HG02943 (cell line): ENCODE data around the gene ANK2.
A peak's percentile ranks its signal among the peaks of the same experiment; 100 is the strongest.
"Not testable (repeated sequence)": the region's sequence is repeated elsewhere in the genome, so short reads cannot be mapped to it uniquely, and the experiment has no call there.

Experiments
- ATAC-seq: cut with Tn5 transposase; IDR thresholded peaks from one replicate; pipeline ENCODE4 v1.9.1; 2021; ENCODE audit warnings: mild to moderate bottlenecking, low read depth, moderate library complexity; ENCODE audit not compliant: unreplicated experiment

The ANK2 gene

DNA sequence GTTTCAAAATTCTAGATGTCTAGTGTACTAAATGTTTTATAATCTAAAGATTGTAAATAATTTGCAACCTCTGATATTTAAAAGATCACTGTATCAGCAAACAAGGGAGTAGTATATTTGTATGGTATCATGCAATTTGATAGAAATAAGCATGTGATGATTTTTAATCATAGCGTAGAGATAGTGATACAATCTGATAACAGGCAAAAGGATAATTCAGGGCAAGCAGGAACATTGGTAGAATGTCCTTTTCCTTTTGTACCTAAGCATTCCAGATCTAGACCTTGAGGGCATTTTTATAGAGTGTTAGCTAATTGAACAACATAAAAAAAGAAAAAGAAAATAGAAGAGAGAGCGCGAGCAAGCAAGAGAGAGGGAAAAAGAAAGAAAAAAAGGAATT is 1.4 kb downstream of the ANK2 start:
- ATAC-seq = no peak

DNA sequence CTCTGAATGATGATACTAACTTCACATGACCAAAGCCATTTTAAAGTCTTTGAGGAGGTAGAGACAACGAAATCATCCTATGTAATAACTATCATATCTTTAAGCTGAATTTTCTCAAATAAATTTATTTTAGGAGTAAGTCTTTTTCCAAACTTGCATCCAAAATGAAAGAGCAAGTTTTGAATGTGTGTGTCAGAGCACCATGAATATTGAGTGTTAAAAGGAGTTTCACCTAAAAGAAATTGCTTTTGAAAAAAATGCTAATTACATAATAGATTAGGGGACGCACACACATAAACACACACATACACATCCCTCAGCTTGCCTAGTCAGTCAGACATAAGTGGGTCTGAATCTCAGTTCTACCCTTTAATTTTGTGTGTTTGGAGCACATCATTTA is 1.9 kb downstream of the ANK2 start:
- no peak for ATAC-seq

DNA sequence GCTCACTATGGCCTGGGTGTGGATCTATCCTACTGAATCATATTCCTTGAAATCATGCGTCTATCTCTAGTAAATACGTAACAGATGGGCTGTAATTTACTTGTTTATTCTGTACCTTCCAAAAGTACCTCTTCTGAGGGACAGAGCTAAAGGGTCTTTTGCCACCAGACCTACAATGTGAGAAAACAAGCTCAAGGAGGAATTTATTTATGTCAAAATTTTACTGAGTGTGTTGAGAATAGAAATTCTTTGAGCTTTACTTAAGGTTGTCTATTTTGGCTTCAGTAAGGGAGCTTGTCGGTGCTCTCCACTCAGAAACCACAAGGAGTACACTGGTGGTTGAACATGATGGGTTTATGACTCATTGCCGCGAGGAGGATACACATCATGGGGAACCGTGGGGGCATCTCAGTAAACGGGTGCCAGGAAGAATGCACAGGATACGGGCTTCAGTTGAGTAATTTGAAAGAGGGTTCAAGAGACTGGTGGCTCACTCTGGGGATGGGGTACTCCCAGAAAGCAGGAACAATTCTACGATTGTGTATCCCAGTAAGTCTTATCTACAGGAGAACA is 3.0 kb downstream of the ANK2 start:
- ATAC-seq = no peak

DNA sequence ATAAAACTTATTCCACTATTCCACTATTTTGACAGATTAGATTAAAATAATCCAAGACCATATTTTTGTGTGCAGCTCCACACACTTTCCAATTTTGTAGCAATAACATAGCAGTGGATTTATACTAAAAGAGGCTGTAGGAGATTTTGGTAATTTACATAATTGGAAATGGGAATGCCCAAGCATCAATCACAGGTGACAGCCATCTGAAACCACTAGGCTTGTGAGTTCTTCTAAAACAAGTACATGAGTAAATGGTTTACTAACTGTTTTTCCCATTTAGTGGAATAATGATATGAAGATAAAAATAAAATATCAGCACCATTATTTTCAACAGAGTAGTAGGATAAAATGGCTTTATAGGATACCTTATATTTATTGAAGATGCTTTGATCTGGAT is 4.4 kb downstream of the ANK2 start:
- no peak for ATAC-seq

- no peak for ATAC-seq
Observed at GRCh38 chr4:113056318-113056717, 6.9 kb downstream of the ANK2 start.

DNA sequence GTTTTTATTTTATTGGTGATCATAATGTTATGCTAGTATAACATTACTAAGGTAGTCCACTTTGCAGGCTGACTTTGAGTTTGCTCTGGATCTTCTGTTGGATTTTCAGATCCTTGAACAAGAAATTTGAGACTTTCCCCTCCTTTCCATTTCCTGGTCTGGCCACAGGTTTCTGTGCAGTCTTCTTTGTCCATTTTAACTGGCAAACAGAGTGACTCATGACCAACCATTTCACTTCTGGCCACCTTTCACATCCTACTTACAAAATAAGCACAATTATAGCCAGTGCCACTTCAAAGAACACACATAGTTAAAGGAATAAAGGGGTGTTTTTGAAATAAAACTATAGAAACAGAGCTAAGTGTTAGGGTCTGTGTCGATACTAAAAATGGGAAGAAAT is 8.4 kb downstream of the ANK2 start:
- no peak for ATAC-seq

DNA sequence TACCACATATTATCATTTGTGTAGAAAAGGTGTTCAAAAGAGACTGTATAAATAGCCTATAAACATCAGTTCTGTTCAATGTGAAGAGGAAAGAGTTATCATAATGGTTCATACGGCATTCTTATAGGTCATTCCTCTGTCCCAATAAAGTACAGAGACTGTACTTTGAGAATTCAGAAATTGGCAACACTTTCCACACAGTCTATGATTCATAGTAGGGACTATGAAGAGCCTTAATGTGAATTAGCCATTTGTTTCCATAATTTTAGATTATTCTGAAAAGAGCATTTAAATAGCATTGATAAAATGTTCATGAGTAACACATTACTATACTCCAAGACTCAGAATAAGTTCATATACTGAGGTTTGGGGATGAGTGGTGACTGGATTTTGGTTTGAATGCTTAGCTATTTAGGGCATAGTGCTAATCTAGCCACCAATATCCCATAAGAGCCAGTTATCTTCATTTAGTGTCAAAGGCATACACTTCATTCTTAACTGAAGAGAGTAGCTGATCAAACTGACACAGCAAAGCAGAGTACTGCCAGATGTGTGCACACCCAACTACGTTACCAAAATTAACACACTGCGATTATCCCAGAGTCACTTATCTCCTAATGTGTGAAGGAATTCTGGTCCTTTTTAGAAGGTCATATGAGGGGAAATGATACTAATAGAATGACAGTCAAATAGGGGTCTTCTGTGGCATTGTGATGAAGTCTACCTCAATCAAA is 10.2 kb downstream of the ANK2 start:
- ATAC-seq = no peak

- ATAC-seq = no peak
Observed at GRCh38 chr4:113060853-113061252, 11.4 kb downstream of the ANK2 start.

- no peak for ATAC-seq
Observed at GRCh38 chr4:113064244-113064643, 14.8 kb downstream of the ANK2 start.

DNA sequence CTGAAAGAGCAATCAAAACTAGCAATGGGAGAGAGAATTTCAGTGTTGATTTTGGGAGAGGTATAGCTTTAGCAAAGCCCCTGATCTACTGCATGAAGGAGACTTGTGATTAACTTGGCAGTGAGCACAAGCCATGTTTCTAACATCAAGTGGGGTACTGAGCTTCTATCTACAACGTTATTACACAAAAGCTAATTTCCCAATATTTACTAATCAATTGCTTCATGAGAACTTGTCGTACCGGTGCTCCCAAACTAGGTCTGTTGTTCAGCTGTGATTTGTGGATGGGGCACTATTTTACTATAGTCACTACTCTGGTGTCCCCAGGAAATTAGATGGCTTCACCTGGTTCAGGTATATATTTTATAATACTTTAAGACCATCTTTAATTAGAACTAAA is 16.2 kb downstream of the ANK2 start:
- no peak for ATAC-seq

DNA sequence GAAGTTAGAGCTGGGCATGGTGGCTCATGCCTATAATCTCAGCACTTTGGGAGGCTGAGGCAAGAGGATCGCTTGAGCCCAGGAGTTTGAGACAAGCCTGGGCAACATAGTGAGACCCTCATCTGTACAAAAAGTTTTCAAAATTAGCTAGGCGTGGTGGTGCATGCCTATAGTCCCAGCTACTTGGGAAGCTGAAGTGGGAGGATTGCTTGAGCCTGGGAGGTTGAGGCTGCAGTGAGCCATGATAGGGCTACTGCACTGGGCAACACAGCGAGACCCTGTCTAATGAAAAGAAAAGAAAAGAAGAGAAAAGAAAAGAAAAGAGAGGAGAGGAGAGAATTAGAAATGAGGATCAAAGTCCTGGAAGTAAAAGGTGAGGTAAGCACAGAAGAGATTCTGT is 19.3 kb downstream of the ANK2 start:
- ATAC-seq = not testable (repeated sequence)

GRCh38 chr4:113069212-113069892 is 19.9 kb downstream of the ANK2 start:
- ATAC-seq = no peak

DNA sequence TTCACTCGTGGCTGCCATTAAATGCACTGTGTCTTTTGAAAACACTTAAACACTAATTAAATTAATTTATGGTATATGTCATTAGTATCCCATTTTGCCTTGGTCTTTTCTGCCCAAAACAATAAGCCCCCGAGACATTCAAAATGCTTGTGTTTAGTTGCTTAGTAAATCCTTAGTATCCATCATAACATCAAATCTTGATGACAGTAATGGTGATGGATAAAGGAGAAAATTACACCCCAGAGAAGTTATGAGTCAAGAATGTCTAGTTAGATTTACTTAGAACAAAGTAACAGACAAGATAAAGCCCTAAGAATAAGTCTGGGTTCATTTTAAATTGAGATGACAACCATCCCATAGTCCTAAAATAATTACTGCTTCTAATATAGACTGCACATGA is 21.3 kb downstream of the ANK2 start:
- ATAC-seq = no peak

DNA sequence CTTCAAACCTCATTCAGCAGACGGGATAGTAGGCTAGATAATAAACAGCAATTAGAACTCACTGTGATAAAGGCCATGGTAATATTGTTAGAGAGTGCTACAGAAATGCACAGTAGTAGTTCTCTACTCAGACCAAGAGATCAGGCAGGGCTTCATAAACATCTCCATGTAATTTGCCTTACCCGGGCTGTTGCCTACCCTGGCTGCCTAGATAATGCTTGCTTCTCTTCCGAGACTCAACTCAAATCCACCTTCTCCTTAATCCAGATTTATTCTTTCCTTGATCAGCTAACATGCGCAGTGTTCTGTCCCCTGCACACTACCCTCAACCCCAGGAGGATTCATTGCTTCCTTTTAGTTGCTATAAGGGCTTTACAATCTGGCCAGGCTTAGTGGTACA is 21.8 kb downstream of the ANK2 start:
- ATAC-seq = no peak

- no peak for ATAC-seq
Observed at GRCh38 chr4:113071805-113072204, 22.4 kb downstream of the ANK2 start.

- no peak for ATAC-seq
Observed at GRCh38 chr4:113073451-113074005, 24.1 kb downstream of the ANK2 start.

GRCh38 chr4:113077575-113077974 is 28.1 kb downstream of the ANK2 start:
- no peak for ATAC-seq

GRCh38 chr4:113078066-113078465 is 28.6 kb downstream of the ANK2 start:
- no peak for ATAC-seq

DNA sequence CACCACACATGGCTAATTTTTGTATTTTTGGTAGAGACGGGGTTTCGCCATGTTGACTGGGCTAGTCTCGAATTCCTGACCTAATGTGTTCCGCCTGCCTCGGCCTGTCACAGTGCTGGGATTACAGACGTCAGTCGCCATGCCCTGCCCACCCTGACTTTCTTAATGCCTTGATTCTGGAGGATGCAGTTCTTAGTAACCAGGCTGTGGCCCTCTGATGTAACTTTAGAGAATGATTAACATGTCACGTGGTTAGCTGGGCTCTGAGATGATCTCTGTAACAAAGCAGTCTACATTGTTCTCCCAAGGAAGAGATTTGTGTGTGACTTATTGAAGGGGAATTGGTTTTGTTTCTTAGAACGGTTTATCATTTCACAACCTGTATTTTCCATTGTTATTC is 30.6 kb downstream of the ANK2 start:
- ATAC-seq = peak; percentile 89

DNA sequence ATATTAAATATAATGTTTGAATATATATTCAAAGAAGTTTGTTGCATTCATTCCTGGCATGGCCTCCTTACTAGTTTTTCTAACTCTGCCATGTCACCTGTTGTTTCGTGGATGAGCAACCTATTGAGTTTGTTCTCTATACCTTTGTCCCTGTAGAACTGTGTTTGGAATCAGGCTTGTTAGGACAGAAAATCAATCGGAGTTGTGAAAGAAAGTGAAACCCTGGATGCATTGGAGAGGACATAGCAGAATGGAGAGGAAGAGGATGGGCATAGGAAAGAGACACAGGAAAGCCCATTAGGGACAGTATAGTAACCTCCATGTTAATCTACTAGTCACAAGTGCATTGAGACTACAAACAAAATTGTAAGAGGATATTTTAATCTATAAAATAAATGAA is 31.2 kb downstream of the ANK2 start:
- no peak for ATAC-seq

DNA sequence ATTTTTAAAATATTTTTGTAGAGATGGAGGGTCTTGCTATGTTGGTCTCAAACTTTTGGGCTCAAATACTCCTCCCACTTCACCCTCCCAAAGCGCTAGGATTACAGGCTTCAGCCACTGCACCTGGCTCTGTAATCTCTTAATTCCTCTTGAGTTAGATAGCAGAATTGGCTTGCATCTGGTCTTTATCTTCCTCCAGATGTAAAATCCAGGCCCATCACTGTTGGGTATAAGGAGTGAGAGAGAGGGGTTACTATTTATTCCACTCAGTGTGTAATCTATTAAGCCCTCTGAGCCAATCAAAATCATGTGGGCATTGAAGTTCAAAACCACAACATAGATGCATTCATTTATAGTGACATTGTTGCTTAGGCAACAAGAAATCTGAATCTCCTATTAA is 33.9 kb downstream of the ANK2 start:
- no peak for ATAC-seq
